HCEC 1CT (cell line): ENCODE results near the gene JARID2.
"Not testable (repeated sequence)": the region's sequence is repeated elsewhere in the genome, so short reads cannot be mapped to it uniquely, and the experiment has no call there.

Experiments used
- DNase-seq: peaks from one replicate; pipeline ENCODE4 v3.0.0-alpha.2; 2017

The JARID2 gene

GRCh38 chr6:15530411-15530810 is 284.5 kb downstream of the JARID2 start:
- DNase-seq: no peak

- no peak for DNase-seq
These were observed 286.1 kb downstream of the JARID2 start for GRCh38 chr6:15531973-15532372.

GRCh38 chr6:15533379-15534026 is 287.6 kb downstream of the JARID2 start:
- peak; percentile 14 for DNase-seq

GRCh38 chr6:15534974-15535373 is 289.1 kb downstream of the JARID2 start:
- no peak for DNase-seq

- DNase-seq: no peak
These were observed 289.8 kb downstream of the JARID2 start for GRCh38 chr6:15535495-15536197.

- DNase-seq: no peak
These were observed 290.5 kb downstream of the JARID2 start for GRCh38 chr6:15536198-15536955.

GRCh38 chr6:15538106-15538505 is 292.2 kb downstream of the JARID2 start:
- DNase-seq: no peak

GRCh38 chr6:15538766-15539495 is 293.1 kb downstream of the JARID2 start:
- no peak for DNase-seq

GRCh38 chr6:15539722-15540270 is 293.9 kb downstream of the JARID2 start:
- no peak for DNase-seq

- DNase-seq: not testable (repeated sequence)
These were observed 297.6 kb downstream of the JARID2 start for GRCh38 chr6:15543332-15543917.

GRCh38 chr6:15544321-15544900 is 298.5 kb downstream of the JARID2 start:
- no peak for DNase-seq

- no peak for DNase-seq
These were observed 300.7 kb downstream of the JARID2 start for GRCh38 chr6:15546591-15546990.

GRCh38 chr6:15547400-15547799 is 301.5 kb downstream of the JARID2 start:
- DNase-seq: no peak

- DNase-seq: no peak
These were observed 303.5 kb downstream of the JARID2 start for GRCh38 chr6:15549371-15549770.

- DNase-seq: no peak
These were observed 304.8 kb downstream of the JARID2 start for GRCh38 chr6:15550546-15551123.

- DNase-seq: no peak
These were observed 305.4 kb downstream of the JARID2 start for GRCh38 chr6:15551262-15551661.

GRCh38 chr6:15551798-15552197 is 305.9 kb downstream of the JARID2 start:
- DNase-seq: no peak

GRCh38 chr6:15553031-15553430 is 307.2 kb downstream of the JARID2 start:
- DNase-seq: no peak

- no peak for DNase-seq
These were observed 307.9 kb downstream of the JARID2 start for GRCh38 chr6:15553736-15554294.

- DNase-seq: no peak
These were observed 308.8 kb downstream of the JARID2 start for GRCh38 chr6:15554728-15555100.
